Measurements from ENCODE around the gene P3H4. TPM values are rescaled to one million over a fixed set of nuclear protein-coding genes. Genes with fewer than 3 reads are reported as not detected.

The P3H4 gene
- total RNA-seq, 1 donor from 2014 or later: 8.6 TPM

GRCh38 chr17:41794540-41794975 lies 17.2 kb downstream of the P3H4 start:
- Mint-ChIP-seq H3K9me3 (no peaks in the 10 kb centered on the region), H3K4me1 (ENCODE audit: low read depth) (no peaks in the 10 kb centered on the region), H3K27me3 (ENCODE audit: low read depth) (peaks cover 2% of the 10 kb centered on the region), H3K36me3 (ENCODE audit: low read depth) (no peaks in the 10 kb centered on the region), H3K27ac (no peak overlapping the region), H3K4me3 (ENCODE audit: low read depth) (no peak overlapping the region)
- intact Hi-C loops (cut with micrococcal nuclease): no loop called here
- no peak for DNase-seq (ENCODE audit: low spot score)

GRCh38 chr17:41793784-41794539 lies 17.8 kb downstream of the P3H4 start:
- Mint-ChIP-seq H3K27ac (no peak overlapping the region), H3K36me3 (ENCODE audit: low read depth) (no peaks in the 10 kb centered on the region), H3K27me3 (ENCODE audit: low read depth) (peaks cover 4% of the 10 kb centered on the region), H3K4me3 (ENCODE audit: low read depth) (no peak overlapping the region), H3K4me1 (ENCODE audit: low read depth) (no peaks in the 10 kb centered on the region), H3K9me3 (no peaks in the 10 kb centered on the region)
- intact Hi-C loops (cut with micrococcal nuclease): no loop called here
- DNase-seq (ENCODE audit: low spot score): no peak

- no peak overlapping the region for H3K4me3 Mint-ChIP-seq (ENCODE audit: low read depth)
- no peak overlapping the region for H3K27ac Mint-ChIP-seq
- H3K9me3 Mint-ChIP-seq: no peaks in the 10 kb centered on the region
- H3K4me1 Mint-ChIP-seq (ENCODE audit: low read depth): peaks cover 3% of the 10 kb centered on the region
- intact Hi-C loops (cut with micrococcal nuclease): no loop called here
- H3K27me3 Mint-ChIP-seq (ENCODE audit: low read depth): peaks cover 6% of the 10 kb centered on the region
- DNase-seq (ENCODE audit: low spot score): no peak
- H3K36me3 Mint-ChIP-seq (ENCODE audit: low read depth): no peaks in the 10 kb centered on the region
Measured at GRCh38 chr17:41792845-41793783, 18.6 kb downstream of the P3H4 start.

GRCh38 chr17:41787021-41787418 lies 24.7 kb downstream of the P3H4 start:
- Mint-ChIP-seq H3K27ac (no peak overlapping the region), H3K4me1 (ENCODE audit: low read depth) (peaks cover 17% of the 10 kb centered on the region)
- intact Hi-C loops (cut with micrococcal nuclease): no loop called here

GRCh38 chr17:41786227-41787020 lies 25.3 kb downstream of the P3H4 start, which contains the start of gene JUP:
Gene JUP (minus strand): TSS chr17:41786711. CDS start chr17:41771854, 14,857 bp downstream.
- H3K9me3 Mint-ChIP-seq: no peaks in the 10 kb centered on the region
- peaks cover 34% of the 10 kb centered on the region for H3K27me3 Mint-ChIP-seq (ENCODE audit: low read depth)
- peak within 1 kb of the TSS; percentile 39 for H3K4me3 Mint-ChIP-seq (ENCODE audit: low read depth)
- H3K27ac Mint-ChIP-seq: no peak within 1 kb of the TSS
- intact Hi-C loops (cut with micrococcal nuclease): no loop called here
- DNase-seq (ENCODE audit: low spot score): peak; percentile 89
- H3K36me3 Mint-ChIP-seq (ENCODE audit: low read depth): no peaks in the 10 kb centered on the region
- peaks cover 17% of the 10 kb centered on the region for H3K4me1 Mint-ChIP-seq (ENCODE audit: low read depth)

More at GRCh38 chr17:41787021-41787418, 24.7 kb downstream of the P3H4 start:
- Mint-ChIP-seq H3K4me3 (ENCODE audit: low read depth) (peak overlapping the region; percentile 37), H3K9me3 (no peaks in the 10 kb centered on the region), H3K27me3 (ENCODE audit: low read depth) (peaks cover 34% of the 10 kb centered on the region), H3K36me3 (ENCODE audit: low read depth) (no peaks in the 10 kb centered on the region)
- DNase-seq (ENCODE audit: low spot score): no peak

GRCh38 chr17:41785859-41786226 lies 25.9 kb downstream of the P3H4 start:
- intact Hi-C loops (cut with micrococcal nuclease): no loop called here
- no peaks in the 10 kb centered on the region for H3K9me3 Mint-ChIP-seq

GRCh38 chr17:41785091-41785858 lies 26.5 kb downstream of the P3H4 start:
- intact Hi-C loops (cut with micrococcal nuclease): no loop called here
- peak overlapping the region; percentile 39 for H3K4me3 Mint-ChIP-seq (ENCODE audit: low read depth)
- no peaks in the 10 kb centered on the region for H3K9me3 Mint-ChIP-seq
- peaks cover 34% of the 10 kb centered on the region for H3K27me3 Mint-ChIP-seq (ENCODE audit: low read depth)
- DNase-seq (ENCODE audit: low spot score): no peak
- peaks cover 17% of the 10 kb centered on the region for H3K4me1 Mint-ChIP-seq (ENCODE audit: low read depth)
- H3K36me3 Mint-ChIP-seq (ENCODE audit: low read depth): no peaks in the 10 kb centered on the region
- H3K27ac Mint-ChIP-seq: no peak overlapping the region

More at GRCh38 chr17:41785859-41786226, 25.9 kb downstream of the P3H4 start:
- no peaks in the 10 kb centered on the region for H3K36me3 Mint-ChIP-seq (ENCODE audit: low read depth)
- H3K27ac Mint-ChIP-seq: no peak overlapping the region
- no peak for DNase-seq (ENCODE audit: low spot score)
- H3K4me3 Mint-ChIP-seq (ENCODE audit: low read depth): no peak overlapping the region
- peaks cover 17% of the 10 kb centered on the region for H3K4me1 Mint-ChIP-seq (ENCODE audit: low read depth)
- peaks cover 34% of the 10 kb centered on the region for H3K27me3 Mint-ChIP-seq (ENCODE audit: low read depth)

- Mint-ChIP-seq H3K36me3 (ENCODE audit: low read depth) (no peaks in the 10 kb centered on the region), H3K4me3 (ENCODE audit: low read depth) (no peak overlapping the region), H3K9me3 (no peaks in the 10 kb centered on the region), H3K27ac (no peak overlapping the region), H3K4me1 (ENCODE audit: low read depth) (peaks cover 17% of the 10 kb centered on the region), H3K27me3 (ENCODE audit: low read depth) (peaks cover 32% of the 10 kb centered on the region)
- intact Hi-C loops (cut with micrococcal nuclease): no loop called here
- DNase-seq (ENCODE audit: low spot score): no peak
Measured at GRCh38 chr17:41784207-41784744, 27.5 kb downstream of the P3H4 start.

GRCh38 chr17:41782142-41782541 lies 29.6 kb downstream of the P3H4 start:
- Mint-ChIP-seq H3K27ac (no peak overlapping the region), H3K36me3 (ENCODE audit: low read depth) (no peaks in the 10 kb centered on the region), H3K4me3 (ENCODE audit: low read depth) (no peak overlapping the region), H3K9me3 (no peaks in the 10 kb centered on the region), H3K4me1 (ENCODE audit: low read depth) (peaks cover 15% of the 10 kb centered on the region), H3K27me3 (ENCODE audit: low read depth) (peaks cover 22% of the 10 kb centered on the region)
- intact Hi-C loops (cut with micrococcal nuclease): no loop called here
- no peak for DNase-seq (ENCODE audit: low spot score)

- intact Hi-C loops (cut with micrococcal nuclease): no loop called here
- no peak for DNase-seq (ENCODE audit: low spot score)
- Mint-ChIP-seq H3K4me1 (ENCODE audit: low read depth) (peaks cover 11% of the 10 kb centered on the region), H3K27ac (no peak overlapping the region), H3K27me3 (ENCODE audit: low read depth) (peaks cover 17% of the 10 kb centered on the region), H3K36me3 (ENCODE audit: low read depth) (no peaks in the 10 kb centered on the region), H3K4me3 (ENCODE audit: low read depth) (no peak overlapping the region), H3K9me3 (no peaks in the 10 kb centered on the region)
Measured at GRCh38 chr17:41781404-41782110, 30.2 kb downstream of the P3H4 start.

GRCh38 chr17:41779954-41780353 lies 31.8 kb downstream of the P3H4 start:
- Mint-ChIP-seq H3K9me3 (no peaks in the 10 kb centered on the region), H3K27me3 (ENCODE audit: low read depth) (peaks cover 16% of the 10 kb centered on the region), H3K36me3 (ENCODE audit: low read depth) (no peaks in the 10 kb centered on the region), H3K27ac (no peak overlapping the region), H3K4me1 (ENCODE audit: low read depth) (peaks cover 11% of the 10 kb centered on the region), H3K4me3 (ENCODE audit: low read depth) (no peak overlapping the region)
- intact Hi-C loops (cut with micrococcal nuclease): no loop called here
- no peak for DNase-seq (ENCODE audit: low spot score)

Data from activated T-helper 2 cell treated with anti-CD3 and anti-CD28 coated beads, Interferon-gamma antibody, Interleukin-2, Interleukin-4, amounts not matched to agents 10 μg/mL and 5 μg/mL and 100 μg/mL, durations not matched to agents 14 hours and 24 hours and 36 hours (primary cell).